ENCODE data around the gene PGLYRP1. TPM values are rescaled to one million over a fixed set of nuclear protein-coding genes. Genes with fewer than 3 reads are reported as not detected.

The PGLYRP1 gene
- total RNA-seq, 1 donor from 2014 or later, result not detected

DNA sequence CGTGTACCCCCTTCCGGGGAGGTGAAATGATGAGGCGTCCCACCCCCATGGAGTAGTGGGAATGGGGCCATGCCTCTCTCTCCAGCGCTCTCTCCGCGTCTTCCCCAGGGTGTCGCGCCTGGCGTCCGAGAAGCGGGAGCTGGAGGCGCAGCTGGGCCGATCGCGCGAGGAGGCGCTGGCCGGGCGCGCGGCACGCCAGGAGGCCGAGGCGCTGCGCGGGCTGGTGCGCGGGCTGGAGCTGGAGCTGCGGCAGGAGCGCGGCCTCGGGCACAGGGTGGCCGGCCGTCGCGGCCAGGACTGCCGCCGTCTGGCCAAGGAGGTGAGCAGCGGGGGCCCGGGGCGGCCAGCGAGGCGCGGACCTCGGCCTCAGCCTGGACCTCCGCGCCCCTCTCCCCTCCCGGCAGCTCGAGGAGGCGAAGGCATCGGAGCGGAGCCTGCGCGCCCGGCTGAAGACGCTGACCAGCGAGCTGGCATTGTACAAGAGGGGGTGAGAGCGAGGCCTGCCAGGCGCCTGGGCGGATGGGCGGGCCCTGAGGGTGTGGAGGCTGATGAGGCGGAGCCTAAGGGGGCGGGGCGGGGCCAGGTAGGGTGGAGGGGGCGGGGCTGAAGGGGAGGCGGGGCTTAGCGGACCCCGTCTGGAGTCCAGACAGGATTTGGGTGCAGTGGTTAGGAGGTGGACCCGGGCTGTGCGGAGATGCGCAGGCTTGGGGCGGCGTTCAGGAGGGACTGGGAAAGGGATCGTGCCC is 7.7 kb downstream of the PGLYRP1 start:
- intact Hi-C loops (cut with DNase I), result no loop called here
- DNase-seq (peak; percentile 76), ATAC-seq (ENCODE audit: poor library complexity) (peak; percentile 65)

GRCh38 chr19:46014534-46014933 is 8.3 kb downstream of the PGLYRP1 start:
- ATAC-seq (ENCODE audit: poor library complexity), result no peak
- intact Hi-C loops (cut with DNase I), result no loop called here

DNA sequence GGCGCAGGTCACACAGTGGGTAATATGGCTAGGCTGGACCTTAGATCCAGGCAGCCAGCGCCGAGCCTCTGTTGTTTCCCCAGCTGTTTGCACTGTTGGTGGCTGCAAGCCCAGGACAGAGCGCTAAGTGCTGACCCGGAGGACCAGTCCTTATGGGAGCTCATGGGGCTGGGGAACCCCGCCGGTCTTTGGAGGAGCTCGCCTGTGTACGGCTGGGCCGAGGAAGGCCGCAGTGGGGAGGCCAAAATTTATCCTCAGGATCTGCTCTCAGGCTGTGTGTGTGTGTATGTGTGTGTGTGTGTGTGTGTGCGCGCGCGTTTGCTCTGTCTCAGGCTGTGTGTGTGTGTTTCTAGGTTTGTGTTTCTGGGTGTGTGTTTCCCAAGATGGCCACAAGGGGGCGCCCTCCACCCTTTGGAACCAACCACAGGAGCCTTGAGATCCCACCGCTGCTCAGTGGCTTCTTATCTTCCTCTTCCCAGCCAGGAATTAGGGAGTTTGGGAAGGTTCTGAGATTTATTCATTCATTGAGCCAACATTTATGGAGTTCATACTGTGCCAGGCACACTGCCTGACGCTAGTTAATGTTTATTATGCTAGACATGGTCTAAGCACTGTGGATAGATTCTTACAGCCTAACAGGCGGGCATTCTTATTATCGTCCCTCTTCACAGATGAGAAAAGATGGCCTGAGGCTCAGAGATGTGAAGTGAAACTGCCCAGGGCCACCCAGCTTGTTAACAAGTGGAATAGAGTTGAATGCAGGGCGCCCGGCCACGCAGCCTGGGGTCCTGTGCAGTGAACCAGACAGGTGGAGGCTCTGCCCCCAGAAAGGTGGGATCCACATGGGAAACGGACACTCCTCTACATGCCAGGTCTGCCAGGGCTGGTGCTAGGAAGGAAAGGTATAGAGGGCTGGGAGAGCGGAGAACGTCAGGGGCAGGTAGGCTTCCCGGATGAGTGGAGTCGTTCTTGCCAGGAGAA is 13.0 kb downstream of the PGLYRP1 start:
- intact Hi-C loops (cut with DNase I), result no loop called here
- DNase-seq, result peak; percentile 77
- ATAC-seq (ENCODE audit: poor library complexity), result peak; percentile 83

More at GRCh38 chr19:46014534-46014933, 8.3 kb downstream of the PGLYRP1 start:
- no peak for DNase-seq

DNA sequence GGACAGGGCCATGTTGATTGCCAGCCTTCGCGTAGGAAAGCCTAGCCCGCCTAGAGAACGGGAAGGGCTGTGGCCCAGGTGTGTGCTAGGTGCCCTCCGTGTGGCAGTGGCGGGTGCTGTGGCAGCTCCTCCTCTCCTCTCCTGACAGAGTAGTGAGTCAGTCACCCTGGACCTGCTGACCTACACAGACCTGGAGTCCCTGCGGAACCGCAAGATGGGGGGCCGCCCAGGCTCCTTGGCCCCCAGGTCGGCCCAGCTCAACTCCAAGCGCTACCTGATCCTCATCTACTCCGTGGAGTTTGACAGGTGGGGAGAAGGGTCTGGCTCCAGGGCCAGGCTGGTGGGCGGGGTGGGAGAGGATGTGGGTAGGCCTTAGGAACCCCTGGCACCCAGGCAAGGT is 16.4 kb downstream of the PGLYRP1 start:
- no peak for ATAC-seq (ENCODE audit: poor library complexity)
- intact Hi-C loops (cut with DNase I), result no loop called here
- no peak for DNase-seq

DNA sequence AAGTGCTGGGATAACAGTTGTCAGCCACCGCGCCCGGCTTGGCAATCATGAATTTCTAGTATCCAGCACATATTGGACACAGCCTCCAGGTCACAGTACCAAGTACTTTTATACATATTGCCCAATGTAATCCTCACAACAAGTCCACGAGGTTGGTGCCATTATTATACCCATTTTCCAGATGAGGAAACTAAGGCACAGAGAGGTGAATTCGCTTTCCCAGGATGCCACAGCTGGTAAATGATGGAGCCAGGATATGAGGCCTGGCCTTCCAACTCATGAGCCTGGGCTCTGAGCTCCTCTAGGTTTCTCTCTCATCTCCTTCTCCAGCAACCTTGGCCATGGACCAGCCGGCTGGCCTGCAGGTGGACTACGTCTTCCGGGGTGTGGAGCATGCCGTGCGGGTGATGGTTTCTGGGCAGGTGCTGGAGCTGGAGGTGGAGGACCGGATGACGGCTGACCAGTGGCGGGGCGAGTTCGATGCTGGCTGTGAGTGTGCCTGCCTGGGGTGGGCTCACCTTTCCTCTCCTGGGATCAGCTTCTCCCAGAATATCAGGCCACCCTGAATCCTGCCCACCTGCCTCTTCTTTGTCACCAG is 20.1 kb downstream of the PGLYRP1 start:
- no peak for ATAC-seq (ENCODE audit: poor library complexity)
- intact Hi-C loops (cut with DNase I), result no loop called here
- DNase-seq, result no peak

GRCh38 chr19:46000491-46001246 is 22.2 kb downstream of the PGLYRP1 start:
- DNase-seq (no peak), ATAC-seq (ENCODE audit: poor library complexity) (peak; percentile 63)
- intact Hi-C loops (cut with DNase I), result no loop called here

- DNase-seq (peak; percentile 57), ATAC-seq (ENCODE audit: poor library complexity) (no peak)
- intact Hi-C loops (cut with DNase I), result loop anchor here (5.0 kb wide), 1 partner anchor 97 kb away; the partner anchor contains the start of gene MYPOP
These were observed 23.2 kb downstream of the PGLYRP1 start for GRCh38 chr19:45999653-46000121.

- ATAC-seq (ENCODE audit: poor library complexity) (no peak), DNase-seq (no peak)
- intact Hi-C loops (cut with DNase I), result loop anchor here (5.0 kb wide), 1 partner anchor 97 kb away; the partner anchor contains the start of gene MYPOP
These were observed 24.0 kb downstream of the PGLYRP1 start for GRCh38 chr19:45998834-45999233.

- ATAC-seq (ENCODE audit: poor library complexity) (no peak), DNase-seq (no peak)
- intact Hi-C loops (cut with DNase I), result loop anchor here (5.0 kb wide), 1 partner anchor 95 kb away; the partner anchor contains the start of gene MYPOP
These were observed 25.9 kb downstream of the PGLYRP1 start for GRCh38 chr19:45996933-45997332.

DNA sequence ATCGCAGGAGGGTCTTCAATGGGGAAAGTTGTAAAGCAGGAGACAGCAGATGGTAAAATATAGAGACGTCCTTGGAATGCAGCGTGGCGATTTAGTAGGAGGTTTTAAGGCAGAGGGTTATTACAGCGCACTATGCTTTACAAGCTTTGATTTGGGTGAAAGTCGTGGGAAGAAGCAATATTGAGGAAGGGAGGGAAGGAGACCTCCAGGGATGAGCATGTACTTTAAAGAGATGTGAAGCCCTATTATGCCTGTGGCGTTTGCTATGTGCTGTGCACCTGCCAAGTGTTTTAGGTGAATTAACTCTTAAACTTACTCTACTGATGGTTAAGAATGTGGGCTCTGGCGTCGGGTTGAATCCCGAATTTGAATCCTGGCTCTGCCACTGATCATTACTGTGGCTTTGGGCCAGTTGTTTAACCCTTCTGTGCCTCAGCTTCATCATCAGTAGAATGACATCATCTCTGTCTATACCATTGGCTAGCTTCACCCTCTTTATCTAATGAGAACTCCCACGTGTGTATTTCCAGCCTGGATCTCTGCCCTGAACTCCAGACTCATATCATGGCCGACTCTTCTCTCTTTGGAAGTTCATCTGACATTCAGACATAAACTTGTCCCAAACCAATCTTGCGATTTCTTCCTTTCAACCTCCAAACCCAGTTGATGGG is 27.0 kb downstream of the PGLYRP1 start:
- ATAC-seq (ENCODE audit: poor library complexity), result no peak
- intact Hi-C loops (cut with DNase I), result loop anchor here (5.0 kb wide), 1 partner anchor 94 kb away; the partner anchor contains the start of gene MYPOP
- peak; percentile 1 for DNase-seq

GRCh38 chr19:45994998-45995714 is 27.7 kb downstream of the PGLYRP1 start, which contains the start of gene CCDC61:
CCDC61 (plus strand) TSS chr19:45995467; CDS start chr19:46003019, 7,552 bp downstream.
- peak; percentile 95 for DNase-seq
- ATAC-seq (ENCODE audit: poor library complexity), result peak; percentile 98
- intact Hi-C loops (cut with DNase I), result loop anchor here (5.0 kb wide), 1 partner anchor 93 kb away; the partner anchor contains the start of gene MYPOP

- ATAC-seq (ENCODE audit: poor library complexity) (peak; percentile 6), DNase-seq (no peak)
- intact Hi-C loops (cut with DNase I), result no loop called here
These were observed 28.3 kb downstream of the PGLYRP1 start for GRCh38 chr19:45994456-45994997.

DNA sequence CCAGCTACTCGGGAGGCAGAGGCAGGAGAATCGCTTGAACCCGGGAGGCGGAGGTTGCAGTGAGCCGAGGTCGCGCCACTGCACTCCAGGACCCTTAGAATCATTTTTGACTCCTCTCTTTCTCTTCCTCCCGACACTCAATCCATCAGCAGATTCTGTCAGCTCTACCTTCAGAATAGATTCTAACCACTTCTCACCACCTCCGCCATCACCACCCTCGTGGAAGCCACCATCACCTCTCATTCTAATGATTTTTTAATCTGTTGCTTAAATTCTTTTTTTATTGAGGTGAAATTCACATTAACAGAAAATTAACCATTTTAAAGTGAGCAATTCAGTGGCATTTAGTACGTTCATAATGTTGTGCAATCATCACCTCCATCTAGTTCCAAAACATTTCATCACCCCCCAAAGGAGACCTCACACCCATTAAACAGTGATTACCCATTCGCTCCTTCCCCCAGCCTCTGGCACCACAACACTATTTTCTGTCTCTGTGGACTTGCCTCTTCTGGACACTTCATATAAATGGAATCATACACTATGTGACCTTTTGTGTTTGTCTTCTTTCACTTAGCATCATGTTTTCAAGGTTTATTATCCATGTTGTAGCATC is 32.6 kb downstream of the PGLYRP1 start:
- ATAC-seq (ENCODE audit: poor library complexity) (no peak), DNase-seq (no peak)
- intact Hi-C loops (cut with DNase I), result no loop called here

GRCh38 chr19:45985321-45985720 is 37.5 kb downstream of the PGLYRP1 start:
- intact Hi-C loops (cut with DNase I), result no loop called here
- peak; percentile 20 for DNase-seq
- ATAC-seq (ENCODE audit: poor library complexity), result no peak

DNA sequence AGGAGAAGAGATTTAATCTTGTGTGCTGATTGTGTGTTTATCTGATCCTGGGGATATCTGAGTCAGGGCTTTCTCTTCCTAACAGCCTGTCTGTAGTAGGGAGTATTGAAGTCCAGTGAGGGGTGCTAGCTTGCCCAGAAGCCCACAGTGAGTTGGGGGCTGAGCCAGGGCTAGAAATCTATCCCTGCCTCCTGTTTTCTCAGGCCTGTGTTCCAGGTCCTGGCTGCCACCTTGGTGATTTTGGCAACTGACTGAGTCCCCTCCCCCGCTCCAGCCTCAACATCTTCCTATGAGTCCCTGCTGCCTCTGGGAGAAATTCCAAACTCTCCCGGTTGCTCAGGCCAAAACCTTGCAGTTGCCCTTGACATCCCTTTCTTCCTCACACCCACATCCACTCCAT is 41.5 kb downstream of the PGLYRP1 start:
- DNase-seq (no peak), ATAC-seq (ENCODE audit: poor library complexity) (no peak)
- intact Hi-C loops (cut with DNase I), result no loop called here

DNA sequence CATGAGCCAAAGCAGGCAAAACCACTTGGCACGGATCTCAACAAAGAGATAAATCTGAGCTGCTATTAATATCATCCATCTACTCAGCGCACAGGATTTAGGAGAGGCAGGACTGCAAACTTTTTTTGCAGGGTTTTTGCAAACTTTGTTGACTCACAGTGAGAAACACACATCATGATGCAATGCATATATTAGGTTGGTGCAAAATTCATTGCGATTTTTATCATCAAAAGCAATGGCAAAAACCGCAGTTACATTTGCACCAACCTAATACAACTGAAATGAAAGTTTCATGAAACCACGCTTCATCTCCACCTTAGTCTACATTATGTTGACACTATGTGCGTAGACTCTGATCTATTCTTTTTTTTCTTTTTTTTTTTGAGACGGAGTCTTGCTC is 44.7 kb downstream of the PGLYRP1 start:
- DNase-seq (no peak), ATAC-seq (ENCODE audit: poor library complexity) (no peak)
- intact Hi-C loops (cut with DNase I), result no loop called here

Data from Right ventricle myocardium superior (tissue), 1 donor.